GM23338 (cell line): Measurements from ENCODE around the gene PIP. TPM values are rescaled to one million over a fixed set of nuclear protein-coding genes. Genes with fewer than 3 reads are reported as not detected.

ENCODE experiments used
- ATAC-seq: fragments of 200-7000 bp; cut with Tn5 transposase; 3 replicates; pipeline ENCODE4 v1.9.1; 2020
- DNase-seq: peaks from one replicate; pipeline ENCODE4 v3.0.0-alpha.2; 2015; ENCODE audit warnings: low spot score
- H2AFZ ChIP-seq: fragments of 200-600 bp; sonication (generic); 2 replicates; pipeline ENCODE4 v1.8.0; 2016; ENCODE audit warnings: antibody characterized with exemption, mild to moderate bottlenecking, moderate library complexity
- H3F3A ChIP-seq: fragments of 200-600 bp; sonication (generic); replicated peaks from 2 replicates; pipeline ENCODE4 v1.8.0; 2017; ENCODE audit warnings: antibody characterized with exemption, mixed run types, low read depth
- H3K27ac ChIP-seq: fragments of 200-600 bp; sonication (generic); 2 replicates; pipeline ENCODE4 v1.6.1; 2016; ENCODE audit warnings: low read depth
- H3K27me3 ChIP-seq: fragments of 200-600 bp; sonication (generic); 2 replicates; pipeline ENCODE4 v1.8.0; 2016; ENCODE audit warnings: mild to moderate bottlenecking, mixed run types, moderate library complexity; ENCODE audit not compliant: insufficient read depth
- H3K36me3 ChIP-seq: fragments of 200-600 bp; sonication (generic); 2 replicates; pipeline ENCODE4 v1.8.0; 2016; ENCODE audit warnings: mild to moderate bottlenecking; ENCODE audit not compliant: insufficient read depth
- H3K4me1 ChIP-seq: fragments of 200-600 bp; sonication (generic); 2 replicates; pipeline ENCODE4 v1.8.0; 2016; ENCODE audit warnings: mild to moderate bottlenecking, moderate library complexity; ENCODE audit not compliant: insufficient read depth
- H3K4me2 ChIP-seq: fragments of 200-600 bp; sonication (generic); 2 replicates; pipeline ENCODE4 v1.7.1; 2017; ENCODE audit warnings: mixed run types
- H3K4me3 ChIP-seq: fragments of 200-600 bp; sonication (generic); 2 replicates; pipeline ENCODE4 v1.6.1; 2016; ENCODE audit warnings: mixed run types
- H3K79me2 ChIP-seq: fragments of 200-600 bp; sonication (generic); replicated peaks from 2 replicates; pipeline ENCODE4 v1.8.0; 2017; ENCODE audit warnings: mild to moderate bottlenecking; ENCODE audit not compliant: insufficient read depth
- H3K9me2 ChIP-seq: fragments of 200-600 bp; sonication (generic); 2 replicates; pipeline ENCODE4 v1.8.0; 2017; ENCODE audit not compliant: insufficient read depth
- H4K20me1 ChIP-seq: fragments of 200-600 bp; sonication (generic); replicated peaks from 2 replicates; pipeline ENCODE4 v1.8.0; 2017; ENCODE audit warnings: mild to moderate bottlenecking; ENCODE audit not compliant: insufficient read depth
- H3K27ac Mint-ChIP-seq: 2 replicates; pipeline ENCODE4 v1.8.0; 2020; ENCODE audit warnings: inconsistent platforms, mild to moderate bottlenecking, moderate library complexity, mixed read lengths
- H3K27me3 Mint-ChIP-seq: 3 replicates; pipeline ENCODE4 v1.8.0; 2022; ENCODE audit warnings: low read depth, mild to moderate bottlenecking, moderate library complexity, mixed read lengths, inconsistent platforms; ENCODE audit not compliant: insufficient read depth, poor library complexity
- H3K36me3 Mint-ChIP-seq: 3 replicates; pipeline ENCODE4 v1.8.0; 2021; ENCODE audit warnings: low read depth, mild to moderate bottlenecking, inconsistent platforms, moderate library complexity, mixed read lengths
- H3K4me1 Mint-ChIP-seq: 3 replicates; pipeline ENCODE4 v1.8.0; 2020; ENCODE audit warnings: mild to moderate bottlenecking, inconsistent platforms, mixed read lengths
- H3K4me3 Mint-ChIP-seq: 3 replicates; pipeline ENCODE4 v1.8.0; 2021; ENCODE audit warnings: moderate library complexity, mild to moderate bottlenecking, inconsistent platforms, mixed read lengths
- H3K9me3 Mint-ChIP-seq: 3 replicates; pipeline ENCODE4 v1.8.0; 2020; ENCODE audit warnings: moderate library complexity, mild to moderate bottlenecking, inconsistent platforms, mixed read lengths
- CTCF ChIP-seq, 2 experiments: fragments of 200-600 bp in 1 of 2; sonication (generic) in 1 of 2; conservative IDR thresholded peaks; 2 replicates each; pipeline versions ENCODE4 v1.5.1 to v1.6.1; 2016 to 2017; ENCODE audit warnings: antibody characterized with exemption in 2 of 2, low read depth in 2 of 2, mild to moderate bottlenecking in 2 of 2, moderate library complexity in 1 of 2
- EZH2 ChIP-seq: fragments of 200-600 bp; sonication (generic); IDR thresholded peaks from one replicate; pipeline ENCODE4 v1.8.0; 2017; ENCODE audit warnings: antibody characterized with exemption, mild to moderate bottlenecking, low read depth; ENCODE audit not compliant: unreplicated experiment
- EZH2phosphoT487 ChIP-seq: fragments of 200-600 bp; sonication (generic); IDR thresholded peaks from one replicate; pipeline ENCODE4 v1.8.1; 2018; ENCODE audit warnings: antibody characterized with exemption; ENCODE audit not compliant: unreplicated experiment
- JUNB ChIP-seq: IDR thresholded peaks from one replicate; pipeline ENCODE4 v1.6.1; 2016; ENCODE audit warnings: antibody characterized with exemption; ENCODE audit not compliant: unreplicated experiment
- NANOG ChIP-seq: IDR thresholded peaks from 2 replicates; pipeline ENCODE4 v1.6.1; 2016; ENCODE audit warnings: antibody characterized with exemption, borderline replicate concordance
- POLR2AphosphoS5 ChIP-seq: IDR thresholded peaks from 2 replicates; pipeline ENCODE4 v1.6.1; 2016; ENCODE audit warnings: antibody characterized with exemption, low read depth
- REST ChIP-seq: IDR thresholded peaks from one replicate; pipeline ENCODE4 v1.6.1; 2018; ENCODE audit warnings: antibody characterized with exemption; ENCODE audit not compliant: unreplicated experiment
- STAT1 ChIP-seq: IDR thresholded peaks from one replicate; pipeline ENCODE4 v1.6.1; 2016; ENCODE audit warnings: antibody characterized with exemption; ENCODE audit not compliant: unreplicated experiment
- ZNF114 ChIP-seq: fragments of 250-450 bp; sonication (Bioruptor Pico); IDR thresholded peaks from 2 replicates; pipeline ENCODE4 v1.5.0; 2020; ENCODE audit warnings: mild to moderate bottlenecking, moderate library complexity
- ZNF331 ChIP-seq: fragments of 250-450 bp; sonication (Bioruptor Pico); IDR thresholded peaks from 2 replicates; pipeline ENCODE4 v1.5.0; 2020; ENCODE audit warnings: low read depth, mild to moderate bottlenecking, moderate library complexity
- ZNF462 ChIP-seq: fragments of 250-450 bp; sonication (Bioruptor Pico); IDR thresholded peaks from 2 replicates; pipeline ENCODE4 v1.5.0; 2020; ENCODE audit warnings: mild to moderate bottlenecking, moderate library complexity
- polyA plus RNA-seq: library from polyadenylated mRNA; unstranded; fragments of >200 nt; fragmentation: Nextera tagmentation; extraction: Ambion mirVana; gene quantifications from 2 replicates; pipeline ENCODE4 v1.2.1, GENCODE V29; 2016
- total RNA-seq: library from RNA; depleted of rRNA; stranded (reverse); fragments of >200 nt; shearing (Covaris generic); gene quantifications from 2 replicates; pipeline ENCODE4 v1.2.3, GENCODE V29; 2014
- TF ChIP-seq, protein P1 (sequence below): IDR thresholded peaks from 2 replicates; pipeline ENCODE4 v1.6.1; 2016; ENCODE audit warnings: antibody characterized with exemption

Gene PIP
- total and polyA plus RNA-seq, 2 experiments from 2014 or later, result not detected

GRCh38 chr7:143117395-143117794 lies 14.5 kb upstream of the PIP start:
- Histone ChIP-seq H3K79me2 (no peaks in the 10 kb centered on the region), H3K4me3 (no peak overlapping the region), H2AFZ (0 out of 2 replicates have a peak overlapping the region, but pooled peaks have one; percentile 74), H3K4me1 (no peaks in the 10 kb centered on the region), H3K4me2 (no peak overlapping the region), H3K9me2 (peaks cover 2% of the 10 kb centered on the region; the same call in 1 of the 2 replicates), H3K27ac (no peak overlapping the region), H4K20me1 (no peaks in the 10 kb centered on the region), H3K36me3 (no peaks in the 10 kb centered on the region), H3F3A (no peaks in the 10 kb centered on the region), H3K27me3 (no peaks in the 10 kb centered on the region)
- Mint-ChIP-seq H3K4me1 (peaks cover 5% of the 10 kb centered on the region; the same call in 2 of the 3 replicates), H3K27me3 (no peaks in the 10 kb centered on the region), H3K9me3 (peaks cover 47% of the 10 kb centered on the region), H3K36me3 (peaks cover 5% of the 10 kb centered on the region; the same call in 1 of the 3 replicates), H3K27ac (no peak overlapping the region), H3K4me3 (no peak overlapping the region)
- ATAC-seq (no peak), DNase-seq (peak; percentile 11)
- no peak for TF ChIP-seq ZNF462 (CRISPR knock-in tag)
- no peak for TF ChIP-seq EZH2phosphoT487
- no peak for TF ChIP-seq ZNF114 (CRISPR knock-in tag)
- no peak for TF ChIP-seq EZH2
- TF ChIP-seq NANOG, result no peak
- TF ChIP-seq JUNB, result no peak
- TF ChIP-seq ZNF331, result no peak
- no peak for TF ChIP-seq POLR2AphosphoS5
- no peak for TF ChIP-seq STAT1
- no peak for TF ChIP-seq REST
- TF ChIP-seq CTCF (conservative IDR thresholded peaks at IDR 0.05; ENCODE audit: low read depth in 2 of 2), result no peak
- TF ChIP-seq, protein P1, sequence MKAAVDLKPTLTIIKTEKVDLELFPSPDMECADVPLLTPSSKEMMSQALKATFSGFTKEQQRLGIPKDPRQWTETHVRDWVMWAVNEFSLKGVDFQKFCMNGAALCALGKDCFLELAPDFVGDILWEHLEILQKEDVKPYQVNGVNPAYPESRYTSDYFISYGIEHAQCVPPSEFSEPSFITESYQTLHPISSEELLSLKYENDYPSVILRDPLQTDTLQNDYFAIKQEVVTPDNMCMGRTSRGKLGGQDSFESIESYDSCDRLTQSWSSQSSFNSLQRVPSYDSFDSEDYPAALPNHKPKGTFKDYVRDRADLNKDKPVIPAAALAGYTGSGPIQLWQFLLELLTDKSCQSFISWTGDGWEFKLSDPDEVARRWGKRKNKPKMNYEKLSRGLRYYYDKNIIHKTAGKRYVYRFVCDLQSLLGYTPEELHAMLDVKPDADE, result no peak
